HuH-7 (cell line): Measurements from ENCODE around the gene TBX19.

Experiments
- DNase-seq: peaks from one replicate; pipeline ENCODE4 v3.0.0; 2011; ENCODE audit warnings: low spot score

The TBX19 gene

GRCh38 chr1:168280296-168280927 lies at the start of gene TBX19:
TBX19 (plus strand) TSS chr1:168280877; CDS start chr1:168281091, 214 bp downstream.
- no peak for DNase-seq

GRCh38 chr1:168234846-168235547 lies 45.7 kb upstream of the TBX19 start:
- peak; percentile 78 for DNase-seq

GRCh38 chr1:168235548-168235885 lies 45.2 kb upstream of the TBX19 start:
- DNase-seq: no peak

GRCh38 chr1:168235937-168236336 lies 44.7 kb upstream of the TBX19 start:
- no peak for DNase-seq

- no peak for DNase-seq
Measured at GRCh38 chr1:168236836-168237611, 43.7 kb upstream of the TBX19 start.

- DNase-seq: no peak
Measured at GRCh38 chr1:168243198-168243597, 37.5 kb upstream of the TBX19 start.

- no peak for DNase-seq
Measured at GRCh38 chr1:168243636-168244212, 37.0 kb upstream of the TBX19 start.

- no peak for DNase-seq
Measured at GRCh38 chr1:168245042-168245441, 35.6 kb upstream of the TBX19 start.

GRCh38 chr1:168246506-168246905 lies 34.2 kb upstream of the TBX19 start:
- no peak for DNase-seq

GRCh38 chr1:168252204-168252733 lies 28.4 kb upstream of the TBX19 start:
- no peak for DNase-seq

GRCh38 chr1:168256164-168256563 lies 24.5 kb upstream of the TBX19 start:
- DNase-seq: no peak

- DNase-seq: no peak
Measured at GRCh38 chr1:168257397-168257796, 23.3 kb upstream of the TBX19 start.

- DNase-seq: no peak
Measured at GRCh38 chr1:168259567-168259966, 21.1 kb upstream of the TBX19 start.

GRCh38 chr1:168260393-168260792 lies 20.3 kb upstream of the TBX19 start:
- DNase-seq: no peak

- no peak for DNase-seq
Measured at GRCh38 chr1:168261390-168261789, 19.3 kb upstream of the TBX19 start.

GRCh38 chr1:168263130-168263529 lies 17.5 kb upstream of the TBX19 start:
- no peak for DNase-seq

- DNase-seq: no peak
Measured at GRCh38 chr1:168264296-168264695, 16.4 kb upstream of the TBX19 start.

- no peak for DNase-seq
Measured at GRCh38 chr1:168265596-168265995, 15.1 kb upstream of the TBX19 start.

- DNase-seq: no peak
Measured at GRCh38 chr1:168266644-168267186, 14.0 kb upstream of the TBX19 start.

GRCh38 chr1:168271636-168272035 lies 9.0 kb upstream of the TBX19 start:
- no peak for DNase-seq

GRCh38 chr1:168273575-168273974 lies 7.1 kb upstream of the TBX19 start:
- no peak for DNase-seq

GRCh38 chr1:168279253-168279652 lies 1.4 kb upstream of the TBX19 start:
- no peak for DNase-seq
